Hematopoietic multipotent progenitor cell treated with erythropoietin and hydrocortisone succinate and interleukin-3 and kit ligand, for 8 days (in vitro differentiated cells): Measurements from ENCODE around the gene PDGFB.

ENCODE experiments used
- DNase-seq: peaks from one replicate; pipeline ENCODE4 v3.0.0-alpha.2; 2015

PDGFB gene

GRCh38 chr22:39276440-39277141 lies 31.8 kb upstream of the PDGFB start:
- no peak for DNase-seq

- DNase-seq: no peak
Measured at GRCh38 chr22:39275814-39276439, 31.1 kb upstream of the PDGFB start.

GRCh38 chr22:39273950-39274887 lies 29.4 kb upstream of the PDGFB start:
- no peak for DNase-seq

- DNase-seq: no peak
Measured at GRCh38 chr22:39270792-39271191, 26.0 kb upstream of the PDGFB start.

- DNase-seq: no peak
Measured at GRCh38 chr22:39270280-39270679, 25.5 kb upstream of the PDGFB start.

- no peak for DNase-seq
Measured at GRCh38 chr22:39269095-39269790, 24.5 kb upstream of the PDGFB start.

GRCh38 chr22:39268645-39269044 lies 23.9 kb upstream of the PDGFB start:
- no peak for DNase-seq

- DNase-seq: no peak
Measured at GRCh38 chr22:39267974-39268373, 23.2 kb upstream of the PDGFB start.

GRCh38 chr22:39266398-39267030 lies 21.7 kb upstream of the PDGFB start:
- no peak for DNase-seq

- DNase-seq: no peak
Measured at GRCh38 chr22:39265143-39265886, 20.5 kb upstream of the PDGFB start.

GRCh38 chr22:39264349-39265038 lies 19.7 kb upstream of the PDGFB start:
- no peak for DNase-seq

GRCh38 chr22:39263626-39264348 lies 19.0 kb upstream of the PDGFB start:
- DNase-seq: no peak

- DNase-seq: no peak
Measured at GRCh38 chr22:39259666-39260065, 14.9 kb upstream of the PDGFB start.

GRCh38 chr22:39257901-39258475 lies 13.2 kb upstream of the PDGFB start:
- DNase-seq: no peak

GRCh38 chr22:39256979-39257378 lies 12.2 kb upstream of the PDGFB start:
- no peak for DNase-seq

GRCh38 chr22:39256186-39256552 lies 11.4 kb upstream of the PDGFB start:
- no peak for DNase-seq

- DNase-seq: no peak
Measured at GRCh38 chr22:39255449-39256185, 10.8 kb upstream of the PDGFB start.

GRCh38 chr22:39254789-39255298 lies 10.1 kb upstream of the PDGFB start:
- DNase-seq: no peak

GRCh38 chr22:39254122-39254521 lies 9.3 kb upstream of the PDGFB start:
- DNase-seq: no peak
